Suppressor macrophage treated with lipopolysaccharide for 4 hours (primary cell): Measurements from ENCODE around the gene ACSF3.
A peak's percentile ranks its signal among the peaks of the same experiment; 100 is the strongest.
"Not testable (repeated sequence)": the region's sequence is repeated elsewhere in the genome, so short reads cannot be mapped to it uniquely, and the experiment has no call there.

Experiments used
- DNase-seq: peaks from one replicate; pipeline ENCODE4 v3.0.0-alpha.2; 2020

The ACSF3 gene

GRCh38 chr16:89178453-89179147 is 84.9 kb downstream of the ACSF3 start:
- no peak for DNase-seq

- no peak for DNase-seq
Measured at GRCh38 chr16:89179148-89179484, 85.5 kb downstream of the ACSF3 start.

- no peak for DNase-seq
Measured at GRCh38 chr16:89179656-89180315, 86.1 kb downstream of the ACSF3 start.

GRCh38 chr16:89183463-89183862 is 89.8 kb downstream of the ACSF3 start:
- no peak for DNase-seq

- DNase-seq: no peak
Measured at GRCh38 chr16:89183975-89184676, 90.5 kb downstream of the ACSF3 start.

GRCh38 chr16:89184677-89184932 is 91.0 kb downstream of the ACSF3 start:
- no peak for DNase-seq

- DNase-seq: no peak
Measured at GRCh38 chr16:89184933-89185794, 91.5 kb downstream of the ACSF3 start.

- DNase-seq: not testable (repeated sequence)
Measured at GRCh38 chr16:89185887-89186592, 92.4 kb downstream of the ACSF3 start.

GRCh38 chr16:89186593-89187031 is 93.0 kb downstream of the ACSF3 start:
- DNase-seq: not testable (repeated sequence)

GRCh38 chr16:89187032-89187769 is 93.5 kb downstream of the ACSF3 start:
- DNase-seq: peak; percentile 35

- DNase-seq: no peak
Measured at GRCh38 chr16:89187770-89188392, 94.2 kb downstream of the ACSF3 start.

GRCh38 chr16:89188471-89189357 is 95.1 kb downstream of the ACSF3 start:
- not testable (repeated sequence) for DNase-seq

GRCh38 chr16:89189358-89190025 is 95.8 kb downstream of the ACSF3 start:
- DNase-seq: no peak

GRCh38 chr16:89190150-89190958 is 96.7 kb downstream of the ACSF3 start:
- DNase-seq: no peak

- no peak for DNase-seq
Measured at GRCh38 chr16:89191033-89191900, 97.6 kb downstream of the ACSF3 start.

- no peak for DNase-seq
Measured at GRCh38 chr16:89191901-89192185, 98.2 kb downstream of the ACSF3 start.

- peak; percentile 85 for DNase-seq
Measured at GRCh38 chr16:89192186-89192955, 98.7 kb downstream of the ACSF3 start.
